ENCODE results near the gene DLGAP4. TPM values are rescaled to one million over a fixed set of nuclear protein-coding genes. Genes with fewer than 3 reads are reported as not detected.

DLGAP4 gene
- total and polyA plus RNA-seq, 2 of the 8 experiments (the other 6 are each of a cell fraction or from before 2014, with no cell fraction given), result 41.2 to 57.2 TPM

- TF ChIP-seq TAF7 (optimal IDR thresholded peaks at IDR 0.05; ENCODE audit: borderline replicate concordance, low read depth, low read length), result no peak
- TF ChIP-seq RXRA (IDR thresholded peaks at IDR 0.05; ENCODE audit: insufficient read depth, low read depth, low read length), result no peak
- no peak for TF ChIP-seq KDM1A (IDR thresholded peaks at IDR 0.05; ENCODE audit: borderline replicate concordance, low read length)
- no peak for TF ChIP-seq ATF2 (IDR thresholded peaks at IDR 0.05; ENCODE audit: low read length)
- TF ChIP-seq PHF8 (conservative IDR thresholded peaks at IDR 0.05; ENCODE audit: low read depth, low read length), result no peak
- TF ChIP-seq SP2 (IDR thresholded peaks at IDR 0.05; ENCODE audit: low read length), result no peak
- no peak for TF ChIP-seq SAP30 (IDR thresholded peaks at IDR 0.05; ENCODE audit: insufficient read depth, insufficient replicate concordance, low read length)
Observed at GRCh38 chr20:36297656-36298055, 8.5 kb upstream of the DLGAP4 start (continued).

Data from H1 (cell line).